Mucosa of rectum (tissue), 2 donors: Measurements from ENCODE around the gene CD34.

Experiments used
- H3K27ac ChIP-seq, 2 donors: one replicate each; pipeline ENCODE4 v1.7.0; 2013; ENCODE audit warnings: inconsistent platforms in 2 of 2, low read depth in 2 of 2, low read length in 2 of 2
- H3K27me3 ChIP-seq, 2 donors: one replicate each; pipeline ENCODE4 v1.7.0; 2013; ENCODE audit warnings: low read length in 2 of 2; ENCODE audit not compliant: control insufficient read depth in 2 of 2, insufficient read depth in 2 of 2
- H3K36me3 ChIP-seq, 2 donors: one replicate each; pipeline ENCODE4 v1.7.0; 2013; ENCODE audit warnings: low read length in 2 of 2; ENCODE audit not compliant: control insufficient read depth in 2 of 2, insufficient read depth in 2 of 2
- H3K4me1 ChIP-seq, 2 donors: one replicate each; pipeline ENCODE4 v1.7.0; 2013; ENCODE audit warnings: low read length in 2 of 2, mild to moderate bottlenecking in 1 of 2; ENCODE audit not compliant: control insufficient read depth in 2 of 2, insufficient read depth in 2 of 2
- H3K4me3 ChIP-seq, 2 donors: one replicate each; pipeline ENCODE4 v1.7.0; 2013; ENCODE audit warnings: low read length in 2 of 2
- H3K9ac ChIP-seq, 2 donors: one replicate each; pipeline ENCODE4 v1.7.0; 2013; ENCODE audit warnings: low read length in 2 of 2, low read depth in 1 of 2, mild to moderate bottlenecking in 1 of 2
- H3K9me3 ChIP-seq, 2 donors: one replicate each; pipeline ENCODE4 v1.7.0; 2013; ENCODE audit warnings: low read length in 2 of 2; ENCODE audit not compliant: control insufficient read depth in 2 of 2
- donor health status: healthy.
- donor health status: Normal muscosa, but diverticular disease.

Gene CD34

DNA sequence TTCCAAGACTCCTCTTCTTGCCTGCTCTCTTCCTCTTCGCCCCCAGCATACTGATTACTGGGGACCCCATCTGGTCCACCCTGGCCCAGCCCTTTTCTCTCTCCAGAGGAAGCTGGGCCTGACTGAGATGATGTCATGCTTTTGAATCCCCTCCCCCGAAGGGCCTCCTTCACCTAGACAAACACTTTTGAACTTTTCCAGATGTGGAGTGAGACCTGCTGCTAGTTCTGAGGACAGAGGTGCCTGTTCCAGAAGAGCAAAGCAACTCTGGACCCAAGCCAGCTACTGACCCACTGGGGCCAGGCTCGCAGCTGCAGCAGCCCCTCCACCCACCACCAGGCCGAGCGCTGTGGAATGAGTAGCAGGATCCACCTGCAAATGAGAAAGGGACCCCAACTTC, 8.4 kb downstream of the CD34 start:
- no peaks in the 10 kb centered on the region for H3K4me1 ChIP-seq
- H3K36me3 ChIP-seq, result no peaks in the 10 kb centered on the region
- no peak overlapping the region for H3K27ac ChIP-seq
- no peak overlapping the region for H3K4me3 ChIP-seq
- no peak overlapping the region for H3K9ac ChIP-seq
- H3K9me3 ChIP-seq, result no peaks in the 10 kb centered on the region
- no peaks in the 10 kb centered on the region for H3K27me3 ChIP-seq

DNA sequence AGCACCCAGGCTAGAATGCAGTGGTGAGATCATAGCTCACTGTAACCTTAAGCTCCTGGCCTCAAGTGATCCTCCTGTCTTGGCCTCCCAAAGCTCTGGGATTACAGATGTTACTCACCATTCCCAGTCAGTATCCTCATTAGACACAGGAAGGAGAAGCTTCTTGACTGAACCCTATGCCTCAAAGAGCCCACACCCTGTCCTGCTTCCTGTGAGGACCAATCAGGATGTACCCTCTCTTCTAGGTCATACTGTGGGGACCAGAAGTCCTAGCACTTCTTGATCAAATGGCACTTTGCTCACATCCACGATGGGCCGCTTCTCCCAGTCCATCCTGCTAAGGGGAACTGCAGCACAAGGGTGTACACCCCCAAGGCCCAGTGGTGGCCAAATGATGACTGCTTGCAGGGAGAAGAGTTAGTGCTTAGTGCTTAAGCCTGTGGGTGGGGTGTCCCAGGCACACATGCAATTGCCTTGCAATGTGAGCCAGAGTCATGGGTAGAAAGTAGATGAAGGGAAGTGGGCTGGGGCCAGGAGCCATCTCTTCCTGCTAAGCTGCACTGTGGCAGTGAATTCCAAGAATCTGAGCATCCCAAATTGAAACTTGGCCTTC, 9.8 kb downstream of the CD34 start:
- H3K27ac ChIP-seq, result no peak overlapping the region
- H3K9me3 ChIP-seq, result no peaks in the 10 kb centered on the region
- no peaks in the 10 kb centered on the region for H3K36me3 ChIP-seq
- no peak overlapping the region for H3K4me3 ChIP-seq
- no peaks in the 10 kb centered on the region for H3K27me3 ChIP-seq
- no peak overlapping the region for H3K9ac ChIP-seq
- no peaks in the 10 kb centered on the region for H3K4me1 ChIP-seq

DNA sequence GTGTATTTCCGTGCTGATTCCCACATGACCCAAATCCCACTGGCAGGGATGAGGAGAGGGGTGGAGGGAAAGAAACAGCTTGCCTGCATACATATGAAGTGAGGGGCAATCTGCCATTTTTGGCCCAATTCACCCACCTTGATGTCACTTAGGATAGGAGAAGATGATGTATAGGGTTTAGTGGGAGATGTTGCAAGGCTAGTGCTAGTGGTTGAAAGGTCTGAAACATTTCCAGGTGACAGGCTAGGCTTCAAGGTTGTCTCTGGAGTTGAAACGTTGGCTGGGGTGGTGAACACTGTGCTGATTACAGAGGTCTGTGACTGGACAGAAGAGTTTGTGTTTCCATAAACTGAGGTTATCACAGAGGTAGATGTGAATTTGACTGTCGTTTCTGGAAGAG, 12.1 kb downstream of the CD34 start:
- no peaks in the 10 kb centered on the region for H3K27me3 ChIP-seq
- no peaks in the 10 kb centered on the region for H3K4me1 ChIP-seq
- H3K9me3 ChIP-seq, result no peaks in the 10 kb centered on the region
- H3K9ac ChIP-seq, result no peak overlapping the region
- H3K4me3 ChIP-seq, result no peak overlapping the region
- H3K27ac ChIP-seq, result no peak overlapping the region
- H3K36me3 ChIP-seq, result no peaks in the 10 kb centered on the region

DNA sequence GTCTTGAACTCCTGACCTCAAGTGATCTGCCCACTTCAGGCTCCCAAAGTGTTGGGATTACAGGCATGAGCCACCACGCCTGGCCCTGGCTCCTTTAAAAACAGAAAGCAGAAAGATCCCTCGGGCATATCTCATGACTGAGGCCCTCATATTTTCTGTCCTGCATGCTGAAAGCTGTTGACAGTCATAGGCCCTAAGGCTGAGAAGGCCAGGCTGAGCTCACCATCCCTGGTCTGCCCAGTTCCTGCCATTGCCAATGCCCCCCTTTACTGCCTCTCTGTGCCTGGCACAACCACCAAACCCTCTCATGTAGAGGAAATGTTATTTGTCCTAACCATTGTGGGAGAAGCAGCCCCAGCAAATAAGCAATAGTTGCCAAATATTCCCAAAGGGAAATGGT, 12.7 kb downstream of the CD34 start:
- Histone ChIP-seq H3K4me1 (no peaks in the 10 kb centered on the region), H3K27me3 (no peaks in the 10 kb centered on the region), H3K9ac (no peak overlapping the region), H3K27ac (no peak overlapping the region), H3K36me3 (no peaks in the 10 kb centered on the region), H3K4me3 (no peak overlapping the region), H3K9me3 (no peaks in the 10 kb centered on the region)

DNA sequence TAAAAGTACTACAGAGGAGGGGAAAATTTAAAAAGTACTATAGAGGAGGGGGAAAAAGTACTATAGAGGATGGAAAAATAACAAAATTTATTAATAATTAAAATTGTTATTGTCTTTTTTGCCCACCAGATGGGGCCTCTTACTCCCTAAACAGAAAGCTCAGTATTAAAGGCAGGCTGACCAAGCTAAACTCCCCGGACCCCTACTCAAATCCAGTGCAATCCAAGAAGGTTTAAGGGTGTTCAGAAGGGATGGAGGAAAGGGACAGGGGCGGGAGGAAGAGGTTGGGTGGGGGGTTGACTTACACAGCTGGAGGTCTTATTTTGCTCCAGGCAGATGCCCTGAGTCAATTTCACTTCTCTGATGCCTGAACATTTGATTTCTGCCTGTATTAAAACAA, 13.7 kb downstream of the CD34 start:
- H3K9ac ChIP-seq, result no peak overlapping the region

DNA sequence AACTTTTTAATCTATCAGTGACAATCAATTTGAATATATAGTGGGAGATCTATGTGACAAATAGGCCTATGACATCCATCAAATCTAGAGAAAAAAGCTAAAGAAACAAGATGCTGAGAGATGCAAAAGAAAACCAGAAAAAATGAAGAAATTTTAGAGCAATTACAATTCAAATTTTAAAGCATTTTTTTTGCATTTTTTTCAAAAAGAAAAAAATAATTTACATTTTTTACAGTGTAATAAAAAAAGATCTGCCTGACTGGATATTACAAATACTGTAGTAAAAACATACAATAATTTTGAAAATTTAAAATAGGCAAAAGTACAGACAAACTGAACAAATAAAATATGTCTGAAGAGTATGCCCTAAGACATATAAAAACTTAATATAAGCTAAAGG, 14.4 kb downstream of the CD34 start:
- H3K4me1 ChIP-seq, result no peaks in the 10 kb centered on the region
- H3K4me3 ChIP-seq, result no peak overlapping the region
- no peaks in the 10 kb centered on the region for H3K27me3 ChIP-seq
- no peaks in the 10 kb centered on the region for H3K9me3 ChIP-seq
- H3K27ac ChIP-seq, result no peak overlapping the region
- H3K36me3 ChIP-seq, result no peaks in the 10 kb centered on the region
- no peak overlapping the region for H3K9ac ChIP-seq

More for the DNA sequence above, 13.7 kb downstream of the CD34 start:
- no peak overlapping the region for H3K27ac ChIP-seq
- no peaks in the 10 kb centered on the region for H3K9me3 ChIP-seq
- H3K36me3 ChIP-seq, result no peaks in the 10 kb centered on the region
- H3K27me3 ChIP-seq, result no peaks in the 10 kb centered on the region
- H3K4me3 ChIP-seq, result no peak overlapping the region
- no peaks in the 10 kb centered on the region for H3K4me1 ChIP-seq

DNA sequence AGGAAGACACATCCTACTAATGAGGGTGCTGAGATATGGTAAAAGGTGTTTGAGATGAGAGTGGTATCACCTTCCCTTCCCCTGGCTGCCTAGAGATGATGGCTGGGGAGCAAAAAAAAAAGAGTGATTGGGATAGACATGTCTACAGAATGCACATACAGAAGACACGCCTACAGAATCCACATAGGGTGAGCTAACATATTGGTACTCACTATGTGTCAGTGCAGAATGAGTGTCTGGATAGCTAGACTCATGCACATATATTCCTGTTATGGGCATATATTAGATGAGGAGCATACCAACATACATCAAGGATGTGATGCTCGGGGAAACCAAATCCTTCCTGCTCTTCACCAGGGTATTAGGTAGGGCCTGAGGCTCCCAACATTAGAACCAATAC, 16.2 kb downstream of the CD34 start:
- Histone ChIP-seq H3K27ac (no peak overlapping the region), H3K9ac (no peak overlapping the region), H3K9me3 (no peaks in the 10 kb centered on the region), H3K36me3 (no peaks in the 10 kb centered on the region), H3K4me3 (no peak overlapping the region), H3K27me3 (no peaks in the 10 kb centered on the region), H3K4me1 (peaks cover 9 to 12% of the 10 kb centered on the region in 2 donors)

DNA sequence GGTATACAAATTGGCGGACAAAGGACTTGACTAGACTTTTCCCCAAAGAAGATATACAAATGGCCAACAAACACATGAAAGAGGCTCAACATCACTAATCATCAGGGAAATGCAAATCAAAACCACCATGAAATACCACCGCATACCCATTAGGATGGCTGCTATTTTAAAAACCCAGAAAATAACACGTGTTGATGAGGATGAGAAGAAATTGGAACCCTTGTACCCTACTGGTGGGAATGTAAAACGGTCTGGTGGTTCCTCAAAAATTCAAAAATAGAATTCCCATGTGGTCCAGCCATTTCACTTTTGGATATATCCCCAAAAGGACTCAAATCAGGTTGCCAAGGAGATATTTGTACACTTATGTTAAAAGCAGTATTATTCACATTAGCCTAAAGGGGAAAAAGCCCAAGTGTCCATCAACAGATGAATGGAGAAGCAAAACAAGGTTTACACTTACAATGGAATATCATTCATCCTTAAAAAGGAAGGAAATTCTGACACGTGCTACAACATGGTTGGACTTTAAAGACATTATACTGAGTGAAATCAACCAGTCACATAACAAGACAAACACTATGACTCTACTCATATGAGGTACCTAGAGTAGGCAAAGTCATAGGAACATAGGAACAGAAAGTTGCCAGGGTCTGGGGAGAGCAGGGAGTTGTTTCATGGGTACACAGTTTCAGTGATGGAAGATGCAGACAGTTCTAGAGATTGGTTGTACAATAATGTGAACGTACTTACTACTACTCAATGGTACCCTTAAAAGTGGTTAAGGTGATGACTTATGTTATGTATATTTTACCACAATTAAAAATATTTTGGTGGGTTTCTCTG, 17.0 kb downstream of the CD34 start:
- Histone ChIP-seq H3K9ac (no peak overlapping the region), H3K4me3 (no peak overlapping the region), H3K27ac (no peak overlapping the region), H3K27me3 (no peaks in the 10 kb centered on the region), H3K36me3 (no peaks in the 10 kb centered on the region), H3K4me1 (peaks cover 9 to 12% of the 10 kb centered on the region in 2 donors), H3K9me3 (no peaks in the 10 kb centered on the region)

DNA sequence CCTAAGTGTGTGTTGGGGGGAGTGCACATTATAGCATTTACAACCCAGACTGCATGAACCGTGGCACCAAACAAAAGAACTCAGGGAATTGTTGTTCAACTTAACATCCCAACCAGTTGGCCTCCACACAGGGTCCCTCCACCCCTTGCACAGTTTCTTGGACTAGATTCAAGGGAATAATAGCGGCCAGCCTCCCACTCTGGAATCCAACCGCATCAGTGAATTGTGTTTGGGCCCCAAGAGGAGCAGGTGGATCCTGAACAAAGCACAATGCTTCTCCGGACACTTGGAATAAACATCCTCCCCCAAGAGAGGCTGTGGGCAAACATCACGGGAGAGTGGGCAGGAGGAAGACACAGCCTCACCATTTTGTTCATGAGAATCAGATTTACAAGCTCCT, 18.2 kb downstream of the CD34 start:
- H3K9me3 ChIP-seq, result no peaks in the 10 kb centered on the region
- H3K27me3 ChIP-seq, result no peaks in the 10 kb centered on the region
- no peak overlapping the region for H3K4me3 ChIP-seq
- no peak overlapping the region for H3K9ac ChIP-seq
- no peak overlapping the region for H3K27ac ChIP-seq
- H3K4me1 ChIP-seq, result peaks cover 9 to 16% of the 10 kb centered on the region in 2 donors
- H3K36me3 ChIP-seq, result no peaks in the 10 kb centered on the region

DNA sequence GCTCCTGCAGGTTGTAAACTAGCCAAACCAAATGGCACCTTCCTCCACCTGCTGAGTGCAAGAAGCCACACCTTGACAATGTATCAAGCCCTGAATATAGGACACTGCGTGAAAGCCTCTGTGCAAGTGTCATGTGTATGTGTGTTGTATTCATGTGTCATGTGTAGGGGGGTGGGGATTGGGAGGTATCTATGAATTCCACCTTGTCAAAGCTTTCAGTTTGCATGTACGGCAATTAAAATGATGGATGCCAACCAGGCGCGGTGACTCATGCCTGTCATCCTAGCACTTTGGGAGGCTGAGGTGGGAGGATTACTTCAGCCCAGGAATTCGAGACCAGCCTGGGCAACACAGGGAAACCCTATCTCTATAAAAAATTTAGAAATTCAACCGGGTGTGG, 19.8 kb downstream of the CD34 start:
- H3K4me1 ChIP-seq, result peaks cover 9 to 16% of the 10 kb centered on the region in 2 donors
- peak overlapping the region; percentile 38 to 57 for H3K27ac ChIP-seq
- no peak overlapping the region for H3K4me3 ChIP-seq
- no peaks in the 10 kb centered on the region for H3K36me3 ChIP-seq
- H3K9ac ChIP-seq, result no peak overlapping the region
- no peaks in the 10 kb centered on the region for H3K27me3 ChIP-seq
- no peaks in the 10 kb centered on the region for H3K9me3 ChIP-seq
